Gastrocnemius medialis (tissue), 4 donors: ENCODE results near the gene SRM.

Experiments
- CTCF ChIP-seq, 5 experiments: fragments of 450-650 bp in 3 of 5; fragments of 200-600 bp in 2 of 5; sonication (generic) in 2 of 5; IDR thresholded peaks in 4 of 5; conservative IDR thresholded peaks in 1 of 5; 1 replicate in 4 of 5; 2 replicates in 1 of 5; pipeline ENCODE4 v1.5.1; 2016 to 2019; ENCODE audit warnings: antibody characterized with exemption in 5 of 5, mild to moderate bottlenecking in 3 of 5, moderate library complexity in 3 of 5
- POLR2A ChIP-seq, 2 donors: fragments of 450-650 bp; IDR thresholded peaks; one replicate each; pipeline ENCODE4 v1.6.1; 2017; ENCODE audit warnings: antibody characterized with exemption in 2 of 2, mild to moderate bottlenecking in 2 of 2, moderate library complexity in 2 of 2

DNA sequence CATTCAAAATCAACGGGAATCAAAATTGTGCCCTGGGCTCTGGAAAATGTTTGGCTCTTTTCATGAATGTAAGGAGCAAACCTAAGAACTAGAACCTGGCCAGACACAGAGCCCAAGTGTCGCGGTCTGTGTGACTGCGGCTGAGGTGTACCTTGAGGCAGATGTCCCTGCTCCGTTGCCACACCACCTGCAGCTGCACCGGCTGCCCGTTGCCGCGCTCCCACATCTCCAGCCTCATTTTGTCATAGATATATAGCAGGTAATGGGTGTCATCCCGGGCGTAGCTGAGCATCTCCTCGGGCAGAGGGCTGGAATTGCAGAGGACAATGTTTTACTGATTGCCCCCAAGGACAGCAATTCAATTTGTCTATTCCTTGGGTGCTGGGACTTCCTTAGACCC lies 21.1 kb upstream of the SRM start:
- TF ChIP-seq CTCF (IDR thresholded peaks at IDR 0.05 in 4 of 5, conservative IDR thresholded peaks at IDR 0.05 in 1 of 5) (no peak), POLR2A (IDR thresholded peaks at IDR 0.05) (no peak)
